ENCODE data around the gene CEP85. TPM values are rescaled to one million over a fixed set of nuclear protein-coding genes. Genes with fewer than 3 reads are reported as not detected.

Gene CEP85
- total RNA-seq, 1 experiment from 2014 or later: 51.8 TPM

GRCh38 chr1:26290122-26290881 is 56.3 kb downstream of the CEP85 start:
- in situ Hi-C loops (cut with HindIII; ENCODE audit: low pct_unique_long_range_greater_than_20kb, low sequenced_read_pairs): no loop called here
- Histone ChIP-seq H3K4me3 (ENCODE audit: low read depth in 2 of 2, low read length in 2 of 2) (no peak overlapping the region), H3K27ac (ENCODE audit: low read length) (no peak overlapping the region), H3K9me3 (ENCODE audit: control insufficient read depth, insufficient read depth, low read depth, low read length) (no peaks in the 10 kb centered on the region), H3K27me3 (ENCODE audit: control insufficient read depth, insufficient read depth, low read length) (no peaks in the 10 kb centered on the region), H3K4me1 (ENCODE audit: control insufficient read depth, insufficient read depth, low read length) (peaks cover under 1% of the 10 kb centered on the region; the same call in 1 of the 2 replicates), H3K36me3 (ENCODE audit: control insufficient read depth, insufficient read depth, low read length) (no peaks in the 10 kb centered on the region)
- ChIA-PET CTCF (interaction anchor here (0.6 kb wide), 1 partner anchor 125 kb away, joined by 5 read pairs; no protein-coding TSS in a partner anchor), POLR2A (interaction anchor here (0.6 kb wide), 1 partner anchor 861 kb away, joined by 3 read pairs; no protein-coding TSS in a partner anchor)
- no peak for ATAC-seq
- intact Hi-C loops (cut with micrococcal nuclease; ENCODE audit: unreplicated experiment): no loop called here
- no peak for DNase-seq (ENCODE audit: low read depth, low spot score)
- TF ChIP-seq CTCF (IDR thresholded peaks at IDR 0.05) (no peak), TCF7L2 (IDR thresholded peaks at IDR 0.05; ENCODE audit: low read depth, low read length) (no peak), SIN3A (IDR thresholded peaks at IDR 0.05; ENCODE audit: borderline replicate concordance, insufficient read depth, low read depth, low read length) (no peak), REST (IDR thresholded peaks at IDR 0.05; ENCODE audit: insufficient read depth in 1 of 2, low read depth in 2 of 2, low read length in 1 of 2) (no peak), POLR2AphosphoS5 (IDR thresholded peaks at IDR 0.05; ENCODE audit: low read depth, low read length) (no peak)
- BruUV-seq (replicated peaks): no TSS peak

- CTCF ChIA-PET: interaction anchor here (0.6 kb wide), 1 partner anchor 126 kb away, joined by 5 read pairs; no protein-coding TSS in a partner anchor
- no peaks in the 10 kb centered on the region for H3K4me1 ChIP-seq (ENCODE audit: control insufficient read depth, insufficient read depth, low read length)
- intact Hi-C loops (cut with micrococcal nuclease; ENCODE audit: unreplicated experiment): no loop called here
- POLR2A ChIA-PET: interaction anchor here (0.6 kb wide), 1 partner anchor 861 kb away, joined by 3 read pairs; no protein-coding TSS in a partner anchor
- H3K36me3 ChIP-seq (ENCODE audit: control insufficient read depth, insufficient read depth, low read length): no peaks in the 10 kb centered on the region
- no peak for TF ChIP-seq REST (IDR thresholded peaks at IDR 0.05; ENCODE audit: insufficient read depth in 1 of 2, low read depth in 2 of 2, low read length in 1 of 2)
- TF ChIP-seq POLR2AphosphoS5 (IDR thresholded peaks at IDR 0.05; ENCODE audit: low read depth, low read length): no peak
- no peak for TF ChIP-seq SIN3A (IDR thresholded peaks at IDR 0.05; ENCODE audit: borderline replicate concordance, insufficient read depth, low read depth, low read length)
- no peaks in the 10 kb centered on the region for H3K27me3 ChIP-seq (ENCODE audit: control insufficient read depth, insufficient read depth, low read length)
- DNase-seq (ENCODE audit: low read depth, low spot score) (no peak), ATAC-seq (0 out of 2 replicates have a peak, but pooled peaks have one; percentile 20)
- H3K4me3 ChIP-seq (ENCODE audit: low read depth in 2 of 2, low read length in 2 of 2): no peak overlapping the region
- in situ Hi-C loops (cut with HindIII; ENCODE audit: low pct_unique_long_range_greater_than_20kb, low sequenced_read_pairs): no loop called here
- BruUV-seq (replicated peaks): no TSS peak
- no peaks in the 10 kb centered on the region for H3K9me3 ChIP-seq (ENCODE audit: control insufficient read depth, insufficient read depth, low read depth, low read length)
- H3K27ac ChIP-seq (ENCODE audit: low read length): no peak overlapping the region
Measured at GRCh38 chr1:26290882-26291261, 56.9 kb downstream of the CEP85 start.

Measured in Panc1 (cell line).